GM19463 (cell line): ENCODE results near the gene FOLR1.
A peak's percentile ranks its signal among the peaks of the same experiment; 100 is the strongest.

Experiments used
- ATAC-seq: cut with Tn5 transposase; IDR thresholded peaks from one replicate; pipeline ENCODE4 v1.9.1; 2021; ENCODE audit warnings: mild to moderate bottlenecking, moderate library complexity; ENCODE audit not compliant: unreplicated experiment

The FOLR1 gene

DNA sequence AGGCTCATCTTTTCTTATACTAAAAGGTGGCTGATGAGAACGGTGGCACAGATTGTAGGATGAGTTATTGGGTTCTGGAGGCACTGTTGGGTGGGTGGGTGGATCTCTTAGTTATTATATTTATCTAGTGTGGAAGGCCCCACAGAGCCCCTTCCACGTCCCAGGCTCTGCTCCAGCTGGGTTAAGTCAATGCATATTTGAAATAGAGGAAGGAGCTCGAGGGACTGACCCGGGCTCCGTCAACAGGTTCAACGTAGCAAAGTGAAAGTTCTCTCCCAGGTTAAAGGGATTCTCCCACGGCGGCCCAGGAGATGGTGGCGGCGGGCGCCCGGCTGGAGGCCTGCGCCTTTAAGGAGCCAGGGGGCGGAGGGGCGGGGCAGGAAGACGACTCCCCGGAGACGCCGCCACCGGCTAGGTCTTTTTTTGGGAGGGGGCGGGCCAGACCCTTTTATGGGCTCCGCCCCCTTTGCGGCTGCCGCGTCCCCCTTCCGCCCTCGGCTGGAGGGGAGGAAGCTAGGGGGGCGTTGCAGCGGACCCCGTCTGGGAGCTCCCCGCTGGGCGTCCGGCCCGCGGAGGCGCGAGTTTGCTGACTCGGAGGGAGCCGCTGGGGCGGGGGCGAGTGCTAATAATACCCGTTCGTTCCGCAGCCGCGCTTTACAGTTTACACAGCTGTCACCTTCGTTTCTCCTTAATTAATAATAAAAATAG is 31.1 kb downstream of the FOLR1 start:
- ATAC-seq: peak; percentile 65

DNA sequence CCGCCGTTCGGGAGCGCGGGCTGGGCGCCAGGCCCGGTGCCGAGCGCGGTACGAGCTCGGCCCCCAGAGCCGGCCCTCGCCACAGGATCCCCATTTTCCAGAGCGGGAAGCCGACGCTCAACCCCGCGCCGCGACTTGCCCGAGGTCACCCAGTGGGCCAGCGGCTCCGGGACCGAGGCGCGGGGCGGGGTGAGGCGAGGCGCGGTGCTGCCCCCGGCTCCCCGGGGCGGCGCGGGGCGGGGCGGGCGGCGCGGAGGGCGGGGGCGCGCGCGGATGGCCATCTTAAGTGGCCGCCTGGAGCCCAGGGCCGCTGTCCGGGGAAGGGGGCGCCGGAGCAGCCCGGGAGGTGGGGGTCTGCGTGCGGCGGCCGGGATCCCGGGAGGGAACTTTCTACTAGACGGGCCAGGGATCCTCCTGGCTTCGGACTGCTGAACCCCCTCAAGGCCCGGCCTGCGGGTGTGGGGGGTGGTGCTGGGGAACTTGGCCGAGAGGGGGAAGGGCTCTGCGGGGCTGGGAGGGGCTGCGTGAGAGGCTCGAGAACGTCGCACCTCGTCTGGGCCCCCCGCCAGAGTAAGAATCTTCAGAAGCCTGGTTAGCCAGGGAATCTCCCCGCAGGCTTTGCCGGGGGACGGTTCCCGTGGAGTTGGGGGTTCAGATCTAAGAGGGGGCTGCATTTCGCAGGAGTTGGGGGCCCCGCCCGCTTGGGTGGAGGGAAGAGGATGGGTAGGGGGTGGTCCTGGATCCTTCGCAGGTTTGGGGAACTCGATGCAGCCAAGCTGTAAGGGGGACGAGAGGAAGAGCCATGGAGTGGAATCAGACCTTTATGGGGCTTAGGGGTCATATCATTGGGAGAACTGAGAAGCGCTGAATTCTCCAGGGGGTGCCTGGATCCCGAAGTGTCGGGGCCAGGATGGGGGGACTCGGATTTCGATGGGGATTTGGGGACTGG is 31.9 kb downstream of the FOLR1 start:
- ATAC-seq: peak; percentile 45

DNA sequence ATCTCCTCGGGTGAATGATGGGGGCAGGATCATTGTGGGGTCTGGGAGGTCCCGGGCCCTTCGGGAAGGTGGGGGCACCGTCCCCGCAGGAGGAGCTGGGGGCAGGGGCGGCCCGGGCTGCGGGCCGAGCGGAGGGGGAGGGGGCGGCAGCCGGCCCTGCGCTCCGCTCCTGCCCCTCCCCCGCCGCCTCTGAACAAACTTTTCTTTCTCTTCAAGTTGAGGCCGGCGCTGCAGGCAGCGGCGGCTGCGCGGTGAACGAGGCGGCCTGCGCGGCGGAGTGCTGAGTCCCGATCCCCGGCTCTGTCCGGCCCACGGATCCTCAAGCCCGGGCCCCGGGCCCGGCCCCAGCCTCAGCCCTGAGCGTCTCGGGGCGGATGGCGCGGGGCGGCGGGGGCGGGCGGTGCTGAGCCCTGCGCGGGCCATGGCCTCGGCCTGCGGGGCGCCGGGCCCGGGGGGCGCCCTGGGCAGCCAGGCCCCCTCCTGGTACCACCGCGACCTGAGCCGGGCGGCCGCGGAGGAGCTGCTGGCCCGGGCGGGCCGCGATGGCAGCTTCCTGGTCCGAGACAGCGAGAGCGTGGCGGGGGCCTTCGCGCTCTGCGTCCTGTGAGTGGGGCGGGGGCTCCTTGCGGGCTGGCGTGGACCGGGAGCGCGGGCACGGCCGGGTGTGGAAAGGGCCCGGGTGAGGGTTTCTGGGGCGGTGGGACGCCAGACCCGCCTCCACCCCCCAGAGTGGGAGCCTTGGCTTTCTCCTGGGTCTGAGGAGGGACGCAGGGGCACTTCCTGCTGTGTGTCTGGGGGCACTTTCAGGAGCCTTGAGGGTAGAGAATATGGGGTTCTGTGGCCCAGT is 32.8 kb downstream of the FOLR1 start, which contains the start of gene INPPL1:
Gene INPPL1 (plus strand): TSS at position 204 of the 847 bp plus-strand sequence. CDS start 218 bp downstream, at position 422.
- no peak for ATAC-seq

DNA sequence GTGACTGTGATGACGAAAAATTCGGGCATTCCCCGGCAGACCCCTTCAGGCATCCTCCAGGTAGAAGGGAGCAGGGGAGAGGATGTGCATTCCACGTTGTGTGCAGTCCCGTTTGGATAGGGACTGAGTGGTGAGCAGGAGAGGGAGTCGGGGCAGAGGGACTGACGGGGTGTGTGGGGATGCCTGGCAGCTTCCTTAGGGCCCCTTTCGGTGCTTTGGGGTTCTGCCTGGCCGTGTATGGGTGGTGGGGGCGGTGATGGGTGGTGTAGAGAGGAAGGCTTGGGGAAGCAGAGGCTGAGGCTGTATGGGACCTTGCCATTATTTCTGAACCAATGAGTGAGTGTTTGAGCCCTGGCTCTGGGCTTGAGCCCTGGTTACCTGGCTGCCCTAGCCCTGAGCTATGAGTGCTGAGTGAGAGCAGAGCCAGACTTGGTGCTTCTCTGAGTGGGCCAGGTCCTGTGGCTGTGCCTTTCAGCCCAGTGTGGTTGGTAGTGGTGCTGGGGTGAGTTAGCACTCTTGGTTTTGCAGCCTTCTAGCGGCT is 33.5 kb downstream of the FOLR1 start:
- no peak for ATAC-seq

DNA sequence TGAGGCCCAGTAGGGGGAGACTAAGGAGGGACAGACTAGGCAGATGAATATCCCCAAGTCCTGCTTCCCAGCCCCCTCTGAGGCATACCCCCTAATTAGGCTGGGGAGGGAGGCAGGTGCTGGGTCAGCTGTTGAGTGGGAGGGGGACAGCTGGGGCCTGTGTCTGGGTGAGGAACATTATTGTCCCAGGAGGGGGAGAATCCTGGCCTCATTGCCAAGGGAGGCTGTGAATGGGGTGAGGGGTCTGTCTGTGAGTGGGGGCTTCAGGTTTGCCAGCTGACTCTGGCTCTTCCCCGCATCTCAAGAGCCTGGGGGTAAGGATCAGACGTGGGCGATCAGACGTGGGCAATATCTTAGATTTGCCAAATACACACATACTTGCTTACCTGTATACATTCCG is 34.8 kb downstream of the FOLR1 start:
- ATAC-seq: no peak

DNA sequence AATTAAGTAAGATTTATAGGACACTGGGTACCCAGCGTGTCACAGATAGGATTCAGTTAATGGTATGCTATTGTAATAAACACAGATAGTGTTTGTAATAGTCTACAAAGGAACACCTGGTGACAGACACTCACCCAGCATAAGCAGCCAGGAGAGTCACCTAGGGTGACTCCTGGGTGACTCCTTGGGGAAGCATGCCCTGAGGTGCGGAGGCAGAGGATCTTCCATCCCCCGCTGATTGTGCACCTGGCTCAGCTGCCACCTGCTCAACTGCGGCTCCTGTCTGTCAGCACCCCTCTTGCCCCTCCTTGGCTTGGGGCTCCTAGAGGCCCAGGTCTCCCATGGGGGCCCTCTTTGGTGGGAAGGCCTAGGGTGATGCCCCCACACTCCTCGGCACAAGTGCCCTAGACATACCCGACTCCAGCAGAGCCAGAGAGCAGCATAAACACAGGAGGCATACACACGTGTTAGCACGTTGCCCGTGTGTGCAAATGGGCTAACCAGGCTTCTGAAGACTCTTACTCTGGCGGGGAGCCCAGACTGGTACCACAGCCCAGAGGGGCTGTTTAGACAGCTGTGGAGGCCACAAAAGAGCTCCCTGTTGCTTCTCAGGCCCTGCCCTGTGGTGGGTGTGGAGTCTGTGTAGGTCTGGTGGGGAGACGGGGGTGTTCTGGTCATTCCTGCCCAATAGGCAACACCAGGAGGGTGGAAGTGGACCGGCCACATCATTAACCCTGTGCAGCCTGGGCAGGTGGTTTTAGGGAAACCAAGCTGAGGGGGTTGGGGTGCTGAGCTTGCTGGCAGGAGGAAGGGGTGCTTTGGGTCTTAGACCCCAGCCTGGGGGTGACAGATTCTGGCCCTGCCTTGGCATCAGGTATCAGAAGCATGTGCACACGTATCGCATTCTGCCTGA is 35.6 kb downstream of the FOLR1 start:
- no peak for ATAC-seq

DNA sequence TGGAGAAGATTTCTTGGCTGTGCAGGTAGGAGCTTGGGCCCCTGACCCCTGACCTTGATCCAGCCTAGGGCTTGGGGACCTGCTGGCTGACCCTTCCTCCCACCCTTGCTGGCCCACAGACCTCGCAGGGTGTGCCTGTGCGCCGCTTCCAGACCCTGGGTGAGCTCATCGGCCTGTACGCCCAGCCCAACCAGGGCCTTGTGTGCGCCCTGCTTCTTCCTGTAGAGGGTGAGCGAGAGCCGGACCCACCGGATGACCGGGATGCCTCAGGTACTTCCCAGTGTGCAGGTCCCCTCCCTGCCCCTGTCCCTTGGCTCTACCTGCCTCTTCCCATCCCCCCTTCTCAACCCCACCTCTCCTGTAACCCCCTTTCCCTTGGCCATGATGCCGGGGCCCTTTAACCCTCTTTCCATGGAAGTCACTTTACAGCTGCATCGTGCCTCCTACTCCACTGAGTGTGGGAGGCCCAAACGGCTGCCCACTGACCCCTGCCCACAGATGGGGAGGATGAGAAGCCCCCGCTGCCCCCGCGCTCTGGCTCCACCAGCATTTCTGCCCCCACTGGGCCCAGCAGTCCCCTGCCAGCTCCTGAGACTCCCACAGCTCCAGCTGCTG is 36.4 kb downstream of the FOLR1 start:
- ATAC-seq: no peak

DNA sequence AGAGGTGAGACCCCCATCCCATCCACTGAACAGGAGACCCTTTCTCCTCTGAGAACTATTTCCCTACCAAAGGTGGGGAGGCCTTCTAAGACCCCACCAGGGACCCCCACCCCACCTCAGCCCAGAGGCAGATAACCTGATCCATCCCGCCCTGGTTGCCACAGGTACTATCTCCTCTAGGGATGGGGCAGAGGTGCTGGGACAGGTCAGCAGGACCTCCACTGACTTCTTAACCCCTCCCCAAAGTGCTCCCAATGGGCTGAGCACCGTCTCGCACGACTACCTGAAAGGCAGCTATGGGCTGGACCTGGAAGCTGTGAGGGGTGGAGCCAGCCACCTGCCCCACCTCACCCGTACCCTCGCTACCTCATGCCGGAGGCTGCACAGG is 36.9 kb downstream of the FOLR1 start:
- ATAC-seq: no peak

DNA sequence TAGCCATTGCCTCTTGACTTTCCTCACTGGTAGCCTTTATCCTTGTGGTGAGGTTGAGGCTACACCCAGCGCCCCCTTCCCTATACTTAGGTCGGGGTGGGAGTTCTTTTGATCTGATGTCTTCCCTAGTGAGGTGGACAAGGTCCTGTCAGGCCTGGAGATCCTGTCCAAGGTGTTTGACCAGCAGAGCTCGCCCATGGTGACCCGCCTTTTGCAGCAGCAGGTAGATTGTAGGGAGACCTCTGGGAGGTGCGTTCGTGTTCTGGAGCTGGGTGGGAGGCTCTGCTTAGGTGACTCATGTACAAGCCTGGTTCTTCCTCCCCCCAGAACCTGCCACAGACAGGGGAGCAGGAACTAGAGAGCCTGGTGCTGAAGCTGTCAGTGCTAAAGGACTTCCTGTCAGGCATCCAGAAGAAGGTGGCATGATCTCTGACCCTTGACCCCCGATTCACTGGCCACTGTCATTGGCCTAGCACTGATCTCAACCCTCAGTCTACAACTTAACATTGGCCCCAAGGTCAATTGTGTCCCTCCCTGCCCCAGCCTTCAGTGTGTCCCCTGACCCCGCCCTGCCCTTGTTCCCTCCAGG is 37.5 kb downstream of the FOLR1 start:
- no peak for ATAC-seq

DNA sequence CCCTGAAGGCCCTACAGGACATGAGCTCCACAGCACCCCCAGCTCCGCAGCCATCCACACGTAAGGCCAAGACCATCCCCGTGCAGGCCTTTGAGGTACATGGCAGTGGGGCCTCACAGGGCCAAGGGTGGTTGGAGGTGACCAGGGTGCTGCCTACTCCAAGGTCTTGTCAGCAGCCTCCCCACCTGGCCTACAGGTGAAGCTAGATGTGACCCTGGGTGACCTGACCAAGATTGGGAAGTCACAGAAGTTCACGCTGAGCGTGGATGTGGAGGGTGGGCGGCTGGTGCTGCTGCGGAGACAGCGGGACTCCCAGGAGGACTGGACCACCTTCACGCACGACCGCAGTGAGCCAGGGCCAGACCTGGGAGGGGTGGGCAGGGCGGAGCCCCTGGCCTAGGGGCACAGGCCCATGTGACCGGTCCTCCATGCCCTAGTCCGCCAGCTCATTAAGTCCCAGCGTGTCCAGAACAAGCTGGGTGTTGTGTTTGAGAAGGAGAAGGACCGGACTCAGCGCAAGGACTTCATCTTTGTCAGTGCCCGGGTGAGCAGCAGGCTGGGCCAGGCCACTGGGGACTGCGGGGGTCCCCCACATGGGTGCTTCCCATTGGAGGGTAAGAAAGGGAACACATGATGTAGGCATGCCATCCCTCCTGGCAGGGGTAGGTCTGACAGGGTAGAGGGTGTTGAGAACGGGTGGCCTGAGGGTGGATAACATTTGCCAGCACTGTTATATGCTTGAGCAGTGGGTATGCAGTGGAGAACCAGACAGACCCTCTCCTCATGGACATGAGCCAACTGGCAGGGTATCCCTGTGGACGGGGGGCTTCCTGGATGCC is 38.2 kb downstream of the FOLR1 start:
- ATAC-seq: no peak

DNA sequence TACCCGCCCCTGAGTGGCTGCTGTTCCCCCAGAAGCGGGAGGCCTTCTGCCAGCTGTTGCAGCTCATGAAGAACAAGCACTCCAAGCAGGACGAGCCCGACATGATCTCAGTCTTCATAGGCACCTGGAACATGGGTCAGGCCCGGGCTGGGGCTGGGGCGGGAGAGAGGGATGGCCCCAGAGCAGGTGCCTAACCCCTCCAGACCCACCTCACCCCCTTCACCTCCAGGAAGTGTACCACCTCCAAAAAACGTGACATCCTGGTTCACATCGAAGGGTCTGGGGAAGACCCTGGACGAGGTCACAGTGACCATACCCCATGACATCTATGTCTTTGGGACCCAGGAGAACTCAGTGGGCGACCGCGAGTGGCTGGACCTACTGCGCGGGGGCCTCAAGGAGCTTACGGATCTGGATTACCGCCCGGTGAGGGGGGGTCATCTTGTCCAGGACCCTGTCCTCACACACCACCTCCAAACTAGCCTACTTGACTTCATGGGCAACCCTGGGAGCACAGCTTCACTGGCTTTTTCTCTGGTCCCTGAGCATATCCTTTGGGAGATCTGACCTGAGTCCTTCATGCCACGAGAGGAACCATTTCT is 38.9 kb downstream of the FOLR1 start:
- ATAC-seq: no peak

DNA sequence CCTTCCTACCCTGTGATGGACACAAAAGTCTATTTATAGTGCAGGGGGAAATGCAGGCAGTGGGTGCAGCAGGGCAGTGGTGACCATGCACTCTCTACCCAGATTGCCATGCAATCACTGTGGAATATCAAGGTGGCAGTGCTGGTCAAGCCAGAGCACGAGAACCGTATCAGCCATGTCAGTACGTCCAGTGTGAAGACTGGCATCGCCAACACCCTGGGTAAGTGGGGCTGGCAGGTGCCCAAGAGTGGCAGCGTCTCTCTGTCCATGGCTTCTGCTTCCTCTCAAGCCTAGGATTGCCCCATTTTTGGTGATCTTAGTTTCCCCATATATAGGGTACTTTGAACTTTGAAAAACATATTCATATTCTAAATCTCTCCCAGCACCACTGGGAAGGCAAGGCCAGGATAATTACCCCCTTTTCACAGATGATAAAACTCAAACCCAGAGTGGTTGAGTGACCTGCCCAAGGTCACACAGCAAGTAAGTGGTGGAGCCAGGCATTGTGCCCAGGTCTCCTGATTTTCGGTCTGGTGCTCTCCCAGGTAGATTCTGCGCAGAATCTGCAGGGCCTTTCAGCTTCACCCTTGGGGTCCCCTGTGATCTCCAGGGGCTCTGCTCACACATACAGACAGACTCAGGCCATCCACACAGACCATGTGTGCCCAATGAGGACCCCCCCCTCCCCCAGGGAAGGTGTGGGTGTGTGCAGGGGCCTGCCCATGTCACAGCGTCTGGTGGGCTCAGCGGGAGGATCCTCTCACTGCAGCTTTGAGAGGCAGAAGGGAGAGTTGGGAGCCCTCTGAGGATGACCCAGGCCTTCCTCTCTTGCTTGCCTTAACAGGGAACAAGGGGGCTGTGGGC is 39.7 kb downstream of the FOLR1 start:
- ATAC-seq: no peak

DNA sequence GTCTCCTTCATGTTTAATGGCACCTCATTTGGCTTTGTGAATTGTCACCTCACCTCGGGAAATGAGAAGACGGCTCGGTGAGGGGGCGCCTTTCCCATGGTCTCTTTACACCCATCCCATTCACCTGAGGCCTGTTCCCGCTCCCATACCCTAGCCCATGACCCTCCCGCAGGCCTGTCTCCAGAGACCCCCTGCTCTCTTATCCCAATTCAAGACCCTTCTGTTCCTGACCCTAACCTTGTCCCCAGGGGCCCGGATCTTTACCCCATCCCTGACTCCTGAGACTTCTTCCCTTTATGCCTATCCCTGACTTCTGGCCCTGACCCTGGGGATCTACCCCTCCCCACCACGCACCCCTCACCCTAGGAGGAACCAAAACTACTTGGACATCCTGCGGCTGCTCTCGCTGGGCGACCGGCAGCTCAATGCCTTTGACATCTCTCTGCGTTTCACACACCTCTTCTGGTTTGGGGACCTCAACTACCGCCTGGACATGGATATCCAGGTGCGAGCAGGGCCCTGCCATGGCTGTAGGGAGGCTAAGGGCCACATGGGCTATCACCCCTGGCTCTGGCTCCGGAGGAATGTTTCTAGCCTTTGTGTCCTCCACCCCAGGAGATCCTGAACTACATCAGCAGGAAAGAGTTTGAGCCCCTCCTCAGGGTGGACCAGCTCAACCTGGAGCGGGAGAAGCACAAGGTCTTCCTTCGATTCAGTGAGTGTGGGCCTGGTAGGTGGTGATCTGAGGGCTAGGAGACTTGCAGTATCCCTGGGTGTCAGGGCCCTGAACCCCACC is 40.5 kb downstream of the FOLR1 start:
- ATAC-seq: no peak

DNA sequence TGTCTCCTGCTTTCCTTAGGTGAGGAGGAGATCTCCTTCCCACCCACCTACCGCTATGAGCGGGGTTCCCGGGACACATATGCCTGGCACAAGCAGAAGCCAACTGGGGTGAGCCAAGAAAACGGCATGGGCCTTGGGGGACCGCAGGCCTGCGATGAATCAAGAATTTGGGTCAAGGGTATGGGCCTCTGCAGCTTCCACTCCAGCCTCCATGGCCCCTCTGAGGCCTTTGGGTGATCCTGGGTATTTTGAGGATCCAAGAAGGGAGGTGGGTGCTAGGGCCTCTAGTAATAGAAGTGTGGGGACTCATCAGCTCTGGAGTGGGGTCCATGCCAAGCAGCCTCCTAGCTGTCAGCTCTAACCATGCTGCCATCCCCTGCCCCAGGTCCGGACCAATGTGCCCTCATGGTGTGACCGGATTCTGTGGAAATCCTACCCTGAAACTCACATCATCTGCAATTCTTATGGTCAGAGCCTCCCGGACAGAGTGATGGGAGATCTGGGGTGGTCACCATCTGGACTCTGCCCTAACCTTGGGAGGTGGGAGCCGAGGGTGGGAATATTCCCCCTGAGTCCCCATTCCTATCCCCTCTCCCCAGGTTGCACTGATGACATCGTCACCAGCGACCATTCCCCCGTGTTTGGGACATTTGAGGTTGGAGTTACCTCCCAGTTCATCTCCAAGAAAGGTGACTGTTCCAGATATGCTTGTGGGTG is 41.3 kb downstream of the FOLR1 start:
- ATAC-seq: no peak

DNA sequence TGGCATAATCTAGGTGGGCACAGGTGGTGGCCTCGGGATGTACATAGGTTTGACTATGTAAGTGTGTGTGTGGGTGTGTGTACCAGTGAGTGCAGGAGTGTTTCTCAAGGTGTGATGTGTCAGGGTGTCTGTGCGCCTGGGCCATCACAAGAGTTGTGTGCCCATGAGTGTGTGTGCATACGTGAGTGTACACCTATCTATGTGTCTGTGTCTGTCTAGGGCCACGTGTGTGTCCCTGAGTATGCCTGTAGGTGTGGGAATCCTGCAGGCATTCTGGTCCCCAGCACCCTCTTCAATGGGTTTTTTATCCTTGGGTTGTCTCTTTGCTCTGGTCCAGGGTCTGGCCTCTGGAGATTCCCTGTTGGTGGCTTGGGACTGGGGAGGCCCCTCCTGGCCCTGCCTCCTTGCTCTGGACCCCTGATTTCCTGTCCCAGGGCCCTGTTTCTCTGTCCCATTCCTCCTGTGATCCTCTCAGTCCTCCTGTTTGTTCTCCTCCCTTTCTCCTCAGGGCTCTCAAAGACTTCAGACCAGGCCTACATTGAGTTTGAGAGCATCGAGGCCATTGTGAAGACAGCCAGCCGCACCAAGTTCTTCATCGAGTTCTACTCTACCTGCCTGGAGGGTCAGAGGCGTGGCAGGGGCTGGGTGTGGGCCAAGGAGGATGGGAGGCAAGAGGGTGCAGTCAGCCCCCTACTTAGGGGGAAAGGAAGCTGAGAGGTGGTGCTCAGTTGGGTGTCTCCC is 42.0 kb downstream of the FOLR1 start:
- ATAC-seq: no peak
